HG03460 (cell line): ENCODE data around the gene GRID1.
"Not testable (repeated sequence)": the region's sequence is repeated elsewhere in the genome, so short reads cannot be mapped to it uniquely, and the experiment has no call there.

Experiments used
- ATAC-seq: cut with Tn5 transposase; IDR thresholded peaks from one replicate; pipeline ENCODE4 v1.9.1; 2021; ENCODE audit not compliant: unreplicated experiment

The GRID1 gene

DNA sequence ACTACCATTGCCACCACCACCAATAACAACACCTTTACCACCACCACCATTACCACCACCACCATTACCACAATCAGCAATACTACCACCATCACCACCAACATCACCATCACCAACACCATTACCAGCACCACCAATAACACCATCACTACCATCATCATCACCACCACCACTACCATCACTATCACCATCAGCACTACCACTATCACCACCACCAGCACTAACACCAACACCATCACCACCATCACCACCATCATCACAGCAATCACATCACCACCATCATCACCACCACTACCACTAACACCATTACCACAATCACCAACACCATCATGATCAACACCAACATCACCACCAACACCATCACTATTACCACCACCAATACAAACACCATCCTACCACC is 249.5 kb downstream of the GRID1 start:
- ATAC-seq, result no peak

DNA sequence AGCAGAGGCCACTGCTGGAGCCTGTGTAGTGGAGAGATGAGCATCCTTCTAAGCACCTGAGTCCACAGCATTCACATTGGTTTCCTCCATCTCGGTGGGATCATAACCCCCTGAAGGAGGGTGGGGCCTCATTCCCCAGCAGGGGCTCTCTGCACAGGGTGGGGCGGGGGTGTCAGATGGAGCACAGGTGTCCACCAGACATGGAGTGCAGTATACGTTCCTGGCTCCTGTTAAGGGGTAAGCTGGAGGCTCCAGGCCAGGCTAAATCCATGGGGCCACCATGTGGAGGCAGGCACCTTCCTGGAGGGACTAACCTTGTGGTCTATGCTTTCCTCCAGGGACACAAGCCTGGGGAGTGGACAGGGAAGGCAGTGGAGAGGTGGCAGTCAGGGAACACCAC is 252.6 kb downstream of the GRID1 start:
- no peak for ATAC-seq

DNA sequence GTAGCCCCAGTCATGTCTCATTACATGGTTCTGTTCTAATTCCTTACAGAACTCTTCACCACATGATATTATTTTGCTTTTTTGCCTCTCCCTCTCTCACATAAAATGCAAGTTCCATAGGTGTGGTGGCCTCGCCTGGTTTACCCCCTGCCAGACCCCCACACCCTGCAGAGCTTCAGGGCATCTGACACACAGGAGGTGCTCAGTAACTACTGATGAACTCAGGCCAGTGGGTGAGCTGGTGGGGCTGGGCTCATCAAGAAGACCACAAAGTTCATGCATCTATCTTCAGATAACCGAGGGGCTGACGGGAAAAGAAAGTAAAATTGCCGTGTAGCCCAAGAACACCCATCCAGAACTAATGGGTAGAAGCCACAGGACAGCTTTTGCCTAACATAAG is 253.1 kb downstream of the GRID1 start:
- ATAC-seq, result no peak

DNA sequence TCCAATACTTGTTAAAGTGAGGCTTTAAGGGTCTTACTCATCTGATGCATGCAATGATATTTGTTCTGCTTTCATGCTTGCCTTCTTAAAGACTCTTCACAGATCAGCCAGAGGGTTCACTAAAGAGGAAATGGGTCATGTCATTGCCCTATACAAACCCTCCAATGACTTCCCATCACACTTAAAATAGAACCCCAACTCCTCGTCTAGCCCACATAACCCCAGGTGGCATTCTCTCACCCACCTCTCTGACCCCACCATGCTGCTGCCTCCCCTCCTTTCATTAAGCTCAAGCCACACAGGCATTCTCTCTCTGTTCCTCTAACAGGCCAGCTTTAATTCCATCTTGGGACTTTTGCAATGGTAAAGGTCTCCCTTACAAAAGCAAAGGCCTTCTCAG is 253.6 kb downstream of the GRID1 start:
- ATAC-seq, result no peak

DNA sequence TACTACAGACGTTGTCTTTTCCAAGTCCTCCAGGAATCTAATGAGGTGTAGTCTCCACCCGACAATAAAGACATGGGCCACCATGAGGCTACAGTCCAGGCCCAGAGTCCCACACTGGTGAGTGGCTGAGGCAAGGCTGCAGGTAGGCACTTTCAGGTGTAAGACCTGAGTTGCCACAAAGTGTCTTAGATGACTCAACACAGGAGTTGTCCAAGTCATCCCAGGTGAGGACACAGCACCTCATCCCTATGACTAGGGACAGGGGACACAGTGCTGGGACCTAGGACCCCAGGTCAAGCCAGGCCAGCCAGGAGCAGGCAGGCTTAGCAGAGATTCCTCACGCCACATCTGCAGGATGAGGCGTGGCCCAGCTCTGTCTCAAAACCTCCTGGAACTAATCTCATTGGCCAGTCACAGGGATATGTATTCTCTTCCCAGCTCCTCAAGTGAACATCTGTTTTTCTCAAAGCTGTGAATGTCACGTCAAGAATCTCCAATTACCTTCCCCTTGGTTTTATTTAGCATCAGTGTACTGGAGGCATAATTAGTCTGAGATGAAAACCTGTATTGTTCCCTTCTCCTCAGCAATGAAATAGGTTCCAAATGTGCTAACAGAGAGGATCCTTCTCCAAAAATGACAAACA is 254.6 kb downstream of the GRID1 start:
- ATAC-seq, result no peak

DNA sequence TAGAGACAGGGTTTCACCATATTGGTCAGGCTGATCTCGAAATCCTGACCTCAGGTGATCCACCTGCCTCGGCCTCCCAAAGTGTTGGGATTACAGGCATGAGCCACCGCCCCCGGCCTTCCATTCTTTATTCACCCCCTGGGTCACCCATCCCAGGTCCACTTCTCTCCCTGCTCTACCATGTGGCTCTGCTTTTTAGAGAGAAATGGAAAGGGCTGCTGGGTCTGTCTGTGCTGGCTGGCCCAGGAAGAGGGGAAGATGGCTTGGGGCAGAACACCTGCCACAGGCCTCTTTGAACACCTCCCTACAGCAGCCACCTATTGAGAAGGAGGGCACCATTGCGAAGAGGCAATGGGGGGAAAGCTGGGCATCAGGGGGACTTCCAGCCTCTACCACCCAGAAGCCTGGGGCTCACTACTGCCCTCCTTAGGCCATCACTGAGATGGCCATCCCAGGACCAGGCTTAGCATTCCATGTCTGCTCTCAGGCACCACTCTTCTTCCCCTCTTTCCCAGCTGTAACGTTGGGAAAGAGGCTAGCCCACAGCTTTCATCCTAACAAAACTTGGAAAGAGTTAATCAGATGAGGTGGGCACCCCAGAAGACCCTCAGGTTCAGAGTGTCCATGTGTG is 256.3 kb downstream of the GRID1 start:
- ATAC-seq, result no peak

DNA sequence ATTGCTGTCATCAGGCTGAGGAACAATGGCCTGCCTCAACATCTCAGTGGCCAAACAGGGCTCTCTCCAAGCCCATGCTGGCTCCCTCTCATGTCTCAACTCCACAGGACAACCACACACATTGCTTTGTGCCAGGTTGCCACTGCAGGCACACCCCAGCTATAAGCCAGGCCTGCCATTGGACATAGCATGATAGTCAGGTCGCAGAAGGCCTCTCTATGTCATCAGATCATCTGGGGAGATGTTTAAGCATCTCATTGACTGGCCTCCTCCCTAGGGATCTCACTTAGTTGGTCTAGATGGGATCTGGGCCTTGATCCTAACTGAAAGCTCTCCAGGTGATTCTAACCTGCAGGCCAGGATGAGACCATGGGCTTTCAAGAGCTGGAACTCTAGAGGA is 257.2 kb downstream of the GRID1 start:
- no peak for ATAC-seq

DNA sequence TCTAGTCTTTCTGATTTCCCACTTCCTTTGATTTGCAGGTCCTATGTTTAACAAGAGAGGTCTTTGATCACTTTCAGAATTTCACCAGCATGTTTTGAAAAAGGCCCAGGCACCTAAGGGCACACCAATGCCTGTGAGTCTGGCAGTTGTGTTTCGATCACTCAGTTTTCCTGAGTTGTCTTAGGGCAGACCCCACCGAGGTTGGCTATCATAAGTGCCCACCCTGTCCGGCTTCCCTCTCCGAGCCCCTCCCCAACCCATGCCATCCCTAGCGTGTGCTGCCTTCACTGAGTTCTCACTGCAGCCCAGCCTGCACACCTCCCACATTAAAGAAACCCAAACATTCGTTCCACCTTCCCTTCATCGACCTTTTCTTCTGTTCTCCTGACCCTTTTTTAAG is 257.9 kb downstream of the GRID1 start:
- no peak for ATAC-seq

DNA sequence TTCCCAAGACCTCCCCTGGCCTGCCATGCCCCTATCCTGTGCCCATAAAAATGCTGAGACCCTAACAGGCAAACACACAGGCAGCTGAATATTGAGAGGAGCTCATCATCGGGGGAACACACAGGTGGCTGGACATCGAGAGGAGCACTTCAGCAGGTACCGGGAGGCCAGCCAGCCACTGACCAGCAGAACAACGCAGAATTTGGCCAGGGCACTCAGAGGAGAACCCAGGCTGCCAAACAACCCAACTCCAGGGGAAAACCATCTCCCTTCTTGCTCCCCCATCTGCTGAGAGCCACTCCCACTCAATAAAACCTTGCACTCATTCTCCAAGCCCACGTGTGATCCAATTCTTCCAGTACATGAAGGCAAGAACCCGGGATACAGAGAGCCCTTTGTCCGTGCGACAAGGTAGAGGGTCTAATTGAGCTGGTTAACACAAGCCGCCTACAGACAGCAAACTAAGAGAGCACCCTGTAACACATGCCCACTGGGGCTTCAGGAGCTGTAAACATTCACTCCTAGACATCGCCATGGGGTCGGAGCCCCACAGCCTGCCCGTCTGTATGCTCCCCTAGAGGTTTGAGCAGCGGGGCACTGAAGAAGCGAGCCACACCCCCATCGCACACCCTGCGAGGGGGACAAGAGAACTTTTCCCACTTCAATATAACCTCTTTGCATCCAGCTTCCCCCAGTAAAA is 258.8 kb downstream of the GRID1 start:
- not testable (repeated sequence) for ATAC-seq

DNA sequence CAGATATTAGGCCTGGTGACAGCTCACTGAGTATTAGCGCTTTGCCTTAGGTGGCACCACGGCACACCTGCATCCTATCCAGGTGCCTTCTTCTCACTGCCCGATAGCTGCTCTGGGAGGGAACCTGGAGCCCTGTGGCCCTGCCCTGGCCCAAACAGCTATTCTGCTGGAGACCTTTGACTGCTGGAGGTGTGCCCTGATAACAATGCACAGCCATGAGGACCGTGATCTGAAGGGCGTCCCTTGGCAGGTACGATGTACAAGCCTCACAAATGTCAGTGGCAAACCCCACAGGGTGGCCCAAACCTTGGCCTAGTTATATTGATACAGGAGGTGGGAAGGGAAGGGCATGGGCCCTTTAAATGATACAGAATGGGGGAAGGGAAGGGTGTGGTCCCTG is 259.5 kb downstream of the GRID1 start:
- no peak for ATAC-seq

DNA sequence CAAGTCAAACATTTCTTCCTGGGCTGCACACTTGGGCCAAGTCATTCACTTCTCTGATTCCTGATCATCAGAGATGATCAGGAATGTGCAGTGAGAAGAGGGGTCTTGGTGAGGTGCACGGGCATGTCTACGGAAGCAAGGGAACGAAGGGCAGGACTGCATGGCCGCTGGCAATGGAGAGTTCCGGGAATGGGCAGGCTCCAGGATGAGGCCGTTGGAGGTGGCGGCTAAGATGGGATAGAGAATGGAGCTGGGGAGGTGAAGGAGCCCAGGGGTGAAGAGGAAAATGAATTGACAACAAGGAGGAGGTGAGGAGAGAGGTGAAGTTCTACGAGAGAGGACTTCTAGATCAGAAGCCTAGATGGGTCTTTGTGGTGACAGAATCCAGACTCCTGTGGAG is 260.0 kb downstream of the GRID1 start:
- no peak for ATAC-seq

DNA sequence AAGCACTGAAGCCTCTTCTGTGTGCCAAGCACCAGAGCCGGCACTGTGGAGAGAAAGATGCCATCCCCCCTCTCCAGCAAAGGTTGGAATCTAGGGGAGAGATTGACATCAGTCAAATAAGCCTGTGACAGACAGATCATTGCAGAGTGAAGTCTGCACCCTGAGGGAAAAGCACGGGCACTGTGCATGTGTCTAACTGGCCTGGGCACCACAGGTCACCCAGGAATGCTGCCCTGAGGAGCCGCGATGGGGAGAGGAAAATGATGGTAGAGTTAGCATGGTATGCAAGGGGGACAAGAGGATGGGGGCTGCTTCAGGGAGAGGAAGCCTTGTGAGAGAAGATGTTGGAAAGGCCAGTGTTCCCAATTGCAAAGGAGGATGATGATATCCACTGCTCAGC is 261.0 kb downstream of the GRID1 start:
- ATAC-seq, result no peak

DNA sequence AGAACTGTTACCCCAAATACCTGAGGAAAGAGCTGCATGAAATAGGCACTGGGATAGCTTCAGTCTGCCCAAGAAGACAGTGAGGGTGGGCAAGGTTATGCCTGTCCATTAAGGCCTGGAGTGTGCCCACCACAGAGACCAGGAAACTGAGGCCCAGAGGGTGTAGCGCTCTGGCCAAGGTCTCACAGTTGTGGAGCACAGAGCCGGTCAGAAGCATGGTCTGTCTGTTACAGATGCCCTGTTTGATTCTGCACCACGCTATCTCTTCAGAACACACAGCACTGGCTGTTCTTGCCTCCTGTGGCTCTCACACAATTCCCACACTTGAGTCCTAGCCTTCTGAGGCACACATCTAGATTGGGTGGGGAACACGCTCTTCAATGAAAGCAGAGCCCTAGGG is 261.4 kb downstream of the GRID1 start:
- no peak for ATAC-seq

DNA sequence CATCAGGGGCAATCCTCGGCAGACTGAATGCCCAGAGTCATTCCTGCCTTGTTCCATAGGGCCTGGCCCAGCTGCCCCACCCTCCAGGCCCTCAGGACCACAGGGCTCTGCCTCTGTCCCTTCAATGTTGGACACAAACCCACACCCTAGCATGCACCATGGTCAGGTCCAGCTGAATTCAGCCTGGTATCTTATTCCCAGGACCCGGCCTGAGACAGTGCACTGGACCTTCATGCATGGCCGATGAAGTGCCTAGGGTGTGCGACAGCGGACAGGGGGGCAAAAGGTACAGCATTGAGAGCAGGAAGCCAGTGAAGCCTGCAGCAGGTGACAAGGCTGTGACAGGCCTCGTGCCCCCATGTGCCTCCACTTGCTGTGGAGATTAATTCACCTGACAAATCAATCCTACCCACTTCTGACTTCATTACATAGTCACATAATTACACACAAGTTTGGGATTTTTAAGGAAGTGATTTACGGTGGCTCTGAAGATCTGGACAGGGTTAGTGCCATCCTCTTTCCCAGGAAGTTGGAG is 261.9 kb downstream of the GRID1 start:
- ATAC-seq, result no peak

DNA sequence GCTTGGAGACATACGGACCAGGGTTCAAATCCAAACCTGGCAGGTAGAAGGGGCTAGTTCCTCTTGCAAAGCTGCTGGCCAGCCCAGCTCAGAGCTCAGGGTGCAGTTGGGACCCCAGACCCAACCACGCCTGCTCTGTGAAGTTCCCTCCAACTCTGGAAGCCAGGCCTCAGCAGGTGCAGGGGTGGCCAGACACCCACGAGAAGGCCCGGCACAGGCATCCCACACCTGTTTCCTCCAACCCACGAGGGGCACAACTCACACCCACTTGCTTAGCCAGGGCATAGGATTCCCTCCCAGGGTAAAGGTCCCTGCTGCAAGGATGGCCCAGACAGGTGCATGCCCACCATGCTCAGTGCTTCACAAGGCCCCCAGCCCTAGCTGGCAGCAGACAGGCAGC is 262.4 kb downstream of the GRID1 start:
- no peak for ATAC-seq

DNA sequence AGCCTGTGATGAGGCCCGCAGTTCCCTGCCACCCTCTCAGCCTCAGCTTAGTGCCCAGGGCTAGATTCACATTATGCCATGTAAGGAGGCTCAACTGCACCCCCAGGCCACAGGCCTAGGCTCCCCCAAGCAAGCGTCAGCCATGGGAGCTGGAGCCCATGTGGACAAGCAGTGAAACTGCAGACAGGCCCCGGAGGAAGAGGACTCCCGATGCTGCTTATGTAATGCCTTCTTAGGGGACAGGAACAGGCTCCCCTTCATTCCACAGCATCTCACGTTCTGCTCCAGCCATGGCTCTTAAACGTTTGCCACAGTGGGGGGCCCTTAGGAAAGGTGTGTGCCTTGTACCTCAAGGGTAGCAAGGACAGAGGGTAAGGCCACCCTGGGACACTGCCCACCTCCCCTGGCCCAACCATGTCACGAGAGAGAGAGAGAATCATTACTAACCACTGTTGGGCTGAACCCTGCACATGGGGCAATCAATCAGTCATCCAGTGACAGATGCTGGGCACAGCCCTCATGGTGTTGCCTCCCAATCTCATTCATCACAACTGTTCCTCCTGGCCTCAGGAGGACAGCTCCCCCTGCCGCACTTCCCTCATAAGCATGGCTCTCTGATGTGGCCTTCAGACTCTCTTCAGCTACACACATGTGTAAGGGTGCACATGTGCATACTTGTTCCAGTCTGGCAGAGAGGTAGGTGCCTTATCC is 263.0 kb downstream of the GRID1 start:
- ATAC-seq, result no peak

DNA sequence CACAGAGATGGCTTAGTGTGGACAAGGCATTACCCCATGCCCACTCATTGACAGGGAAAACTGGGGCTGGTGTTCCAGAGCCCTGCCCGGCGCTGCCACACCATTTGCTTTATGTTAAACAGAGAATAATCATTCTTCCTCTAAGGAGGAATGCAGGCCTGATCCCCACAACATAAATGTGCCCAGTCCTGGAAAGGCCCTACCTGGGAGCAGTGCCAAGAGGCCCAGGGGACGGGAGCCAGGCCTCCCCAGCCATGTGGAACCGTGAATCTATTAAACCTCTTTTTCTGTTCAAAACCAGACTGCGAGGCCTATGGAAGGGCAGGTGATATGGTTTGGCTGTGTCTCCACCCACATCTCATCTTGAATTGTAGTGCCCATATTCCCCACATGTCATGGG is 264.1 kb downstream of the GRID1 start:
- no peak for ATAC-seq

DNA sequence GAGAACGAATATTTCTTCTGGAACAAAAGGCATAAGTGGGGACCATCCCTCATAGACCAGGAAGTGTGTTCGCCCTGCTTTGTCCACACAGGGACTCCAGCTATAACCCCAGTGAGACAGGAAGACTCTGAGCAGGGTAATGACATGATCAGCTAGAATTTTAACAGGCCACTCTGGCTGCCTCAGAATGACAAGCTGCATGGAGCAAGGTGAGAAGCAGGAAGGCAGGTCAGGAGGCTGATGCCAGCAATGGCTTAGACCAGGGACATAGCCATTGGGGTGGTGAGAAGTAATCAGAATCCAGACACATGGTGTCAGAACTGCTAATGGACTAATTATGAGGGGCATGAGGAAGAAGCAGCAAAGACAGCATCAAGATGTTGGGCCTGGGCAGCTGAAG is 264.6 kb downstream of the GRID1 start:
- ATAC-seq, result no peak

DNA sequence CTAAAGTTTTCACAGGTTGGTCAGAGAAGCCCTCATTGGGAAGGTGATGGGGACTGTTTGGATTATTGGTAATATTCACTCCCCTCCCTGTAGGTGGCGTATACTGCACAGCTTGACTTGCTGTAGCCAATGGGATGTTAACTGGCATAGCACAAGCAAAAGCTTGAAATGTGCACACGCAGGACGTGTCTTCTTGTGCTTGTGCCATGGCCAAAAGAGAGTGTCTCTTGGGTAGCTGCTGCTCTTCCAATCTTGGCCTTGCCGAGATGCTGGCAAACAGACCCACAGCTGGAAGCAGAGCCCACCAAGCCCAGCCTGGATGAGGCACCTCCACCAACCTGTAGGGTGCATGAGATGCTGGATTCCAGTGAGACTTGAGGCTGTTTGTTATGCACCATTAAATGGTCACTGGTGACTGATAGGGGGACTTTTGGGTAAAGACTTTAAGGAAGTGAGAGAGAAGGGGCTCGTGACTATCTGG is 266.0 kb downstream of the GRID1 start:
- ATAC-seq, result peak; percentile 55

DNA sequence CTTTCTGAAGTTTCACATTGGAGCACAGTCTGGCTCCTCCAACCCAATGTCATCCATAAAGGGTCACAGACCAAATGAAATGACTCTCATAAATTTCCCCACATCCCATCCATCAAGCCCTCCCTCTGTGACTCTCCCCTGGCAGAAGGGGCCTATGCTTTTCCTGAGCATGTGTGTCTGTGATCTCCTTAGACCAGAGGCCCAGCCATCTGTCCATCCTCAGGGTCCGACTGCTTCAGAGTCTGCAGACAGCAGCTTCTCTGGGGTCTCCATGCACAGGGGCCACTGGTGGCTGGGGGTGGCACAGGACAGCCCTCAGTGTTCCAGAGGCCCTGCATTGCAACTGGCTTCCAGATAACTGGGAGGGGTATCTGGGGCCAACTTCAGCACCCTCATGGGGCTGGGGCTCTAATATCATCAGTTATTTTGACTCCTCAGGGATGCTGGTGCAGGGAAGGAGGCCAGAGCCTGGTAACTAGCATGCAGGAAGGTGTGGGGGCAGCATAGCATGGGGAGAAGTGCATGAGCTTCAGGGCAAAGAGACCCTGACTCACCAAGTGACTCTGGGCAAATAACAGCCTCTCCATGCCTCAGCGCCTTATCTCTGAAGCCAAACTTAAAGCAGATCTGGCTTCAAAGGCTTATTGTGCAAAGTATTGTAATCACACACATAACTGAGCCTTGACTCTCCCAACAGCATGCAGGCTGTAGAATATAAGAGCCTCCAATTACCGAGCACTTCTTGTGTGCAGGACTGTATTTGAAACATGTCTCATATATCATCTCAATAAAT is 266.9 kb downstream of the GRID1 start:
- no peak for ATAC-seq
